Prostate gland (tissue), 2 donors: ENCODE data around the gene TBX4. TPM values are rescaled to one million over a fixed set of nuclear protein-coding genes. Genes with fewer than 3 reads are reported as not detected.

Experiments
- DNase-seq: peaks from one replicate; pipeline ENCODE4 v3.0.0-alpha.2; 2019; ENCODE audit warnings: low spot score
- H3K27ac ChIP-seq, 2 donors: fragments of 200-600 bp; sonication (generic); 2 replicates each; pipeline ENCODE4 v1.5.1; 2017 to 2019
- H3K27me3 ChIP-seq: fragments of 200-600 bp; sonication (generic); replicated peaks from 2 replicates; pipeline ENCODE4 v1.5.1; 2019; ENCODE audit not compliant: insufficient read depth
- H3K36me3 ChIP-seq, 2 donors: fragments of 200-600 bp; sonication (generic); 1 replicate in 1 of 2; 2 replicates in 1 of 2; pipeline versions ENCODE4 v1.5.1 to v1.8.1; 2017 to 2019
- H3K4me1 ChIP-seq: fragments of 200-600 bp; sonication (generic); replicated peaks from 2 replicates; pipeline ENCODE4 v1.5.1; 2019
- H3K4me3 ChIP-seq, 2 donors: fragments of 200-600 bp; sonication (generic); 2 replicates each; pipeline ENCODE4 v1.5.1; 2017 to 2019
- H3K9me3 ChIP-seq: fragments of 200-600 bp; sonication (generic); 2 replicates; pipeline ENCODE4 v1.5.1; 2017
- CTCF ChIP-seq, 4 experiments: fragments of 200-600 bp in 2 of 4; fragments of 450-650 bp in 2 of 4; sonication (generic) in 2 of 4; IDR thresholded peaks; 1 replicate in 3 of 4; 2 replicates in 1 of 4; pipeline ENCODE4 v1.5.1; 2016 to 2019; ENCODE audit warnings: antibody characterized with exemption in 4 of 4, mild to moderate bottlenecking in 2 of 4, moderate library complexity in 2 of 4
- POLR2A ChIP-seq: fragments of 450-650 bp; IDR thresholded peaks from one replicate; pipeline ENCODE4 v1.6.1; 2016; ENCODE audit warnings: antibody characterized with exemption, mild to moderate bottlenecking
- POLR2AphosphoS5 ChIP-seq: sonication (generic); formaldehyde crosslinking; IDR thresholded peaks from one replicate; pipeline ENCODE4 v1.6.1; 2017; ENCODE audit warnings: antibody characterized with exemption
- WGBS: methylation state at CpG from one replicate; pipeline ENCODE4 v1.1.5; 2018; 5-methylcytosine and 5-hydroxymethylcytosine counted together
- intact Hi-C: fragments of 100-400 bp; cut with DNase I; formaldehyde crosslinking; loops from one replicate; pipeline ENCODE4 v1.14.2; 2022
- total RNA-seq, 2 donors: library from RNA; depleted of rRNA; stranded (reverse); fragments of >200 nt; gene quantifications; one replicate each; pipeline ENCODE4 v1.1.0, GENCODE V29; 2016

TBX4 gene
- total RNA-seq, 2 donors from 2014 or later = 3.5 to 5.0 TPM

GRCh38 chr17:61479493-61480413 lies 27.5 kb downstream of the TBX4 start:
- 91% methylated on average over 25 of the region's 25 CpGs for WGBS
- DNase-seq = no peak
- H3K27me3 ChIP-seq = no peaks in the 10 kb centered on the region

GRCh38 chr17:61480414-61480807 lies 28.2 kb downstream of the TBX4 start:
- no peak for TF ChIP-seq CTCF (IDR thresholded peaks at IDR 0.05)
- TF ChIP-seq POLR2A = no peak
- TF ChIP-seq POLR2AphosphoS5 = no peak
- intact Hi-C loops = no loop called here
- 81% methylated on average over 5 of the region's 5 CpGs for WGBS

More at GRCh38 chr17:61479493-61480413, 27.5 kb downstream of the TBX4 start:
- H3K36me3 ChIP-seq = no peaks in the 10 kb centered on the region
- no peak overlapping the region for H3K4me3 ChIP-seq
- H3K4me1 ChIP-seq = no peaks in the 10 kb centered on the region
- intact Hi-C loops = no loop called here
- TF ChIP-seq CTCF (IDR thresholded peaks at IDR 0.05) = no peak
- TF ChIP-seq POLR2A = no peak
- TF ChIP-seq POLR2AphosphoS5 = no peak
- H3K9me3 ChIP-seq = no peaks in the 10 kb centered on the region
- H3K27ac ChIP-seq = no peak overlapping the region

GRCh38 chr17:61481421-61481820 lies 29.2 kb downstream of the TBX4 start:
- Histone ChIP-seq H3K36me3 (no peaks in the 10 kb centered on the region), H3K27me3 (no peaks in the 10 kb centered on the region), H3K9me3 (no peaks in the 10 kb centered on the region), H3K4me1 (no peaks in the 10 kb centered on the region), H3K4me3 (no peak overlapping the region), H3K27ac (no peak overlapping the region)
- no peak for TF ChIP-seq CTCF (IDR thresholded peaks at IDR 0.05)
- TF ChIP-seq POLR2A = no peak
- TF ChIP-seq POLR2AphosphoS5 = no peak
- 93% methylated on average over 5 of the region's 5 CpGs for WGBS
- no peak for DNase-seq
- intact Hi-C loops = no loop called here

More at GRCh38 chr17:61480414-61480807, 28.2 kb downstream of the TBX4 start:
- Histone ChIP-seq H3K4me1 (no peaks in the 10 kb centered on the region), H3K9me3 (no peaks in the 10 kb centered on the region), H3K27ac (no peak overlapping the region), H3K27me3 (no peaks in the 10 kb centered on the region), H3K4me3 (no peak overlapping the region), H3K36me3 (no peaks in the 10 kb centered on the region)
- no peak for DNase-seq

- H3K9me3 ChIP-seq = no peaks in the 10 kb centered on the region
- no peaks in the 10 kb centered on the region for H3K27me3 ChIP-seq
- H3K27ac ChIP-seq = no peak overlapping the region
- TF ChIP-seq POLR2AphosphoS5 (no peak), POLR2A (no peak), CTCF (IDR thresholded peaks at IDR 0.05) (no peak)
- no peaks in the 10 kb centered on the region for H3K36me3 ChIP-seq
- WGBS = 81% methylated on average over 4 of the region's 8 CpGs
- intact Hi-C loops = no loop called here
- no peaks in the 10 kb centered on the region for H3K4me1 ChIP-seq
- DNase-seq = no peak
- no peak overlapping the region for H3K4me3 ChIP-seq
Observed at GRCh38 chr17:61482467-61482866, 30.2 kb downstream of the TBX4 start.

GRCh38 chr17:61483778-61484116 lies 31.5 kb downstream of the TBX4 start:
- no peak for DNase-seq
- TF ChIP-seq POLR2AphosphoS5 (no peak), CTCF (IDR thresholded peaks at IDR 0.05) (no peak), POLR2A (no peak)
- no peak overlapping the region for H3K4me3 ChIP-seq
- no peaks in the 10 kb centered on the region for H3K9me3 ChIP-seq
- H3K4me1 ChIP-seq = no peaks in the 10 kb centered on the region
- intact Hi-C loops = no loop called here
- H3K36me3 ChIP-seq = no peaks in the 10 kb centered on the region
- no peak overlapping the region for H3K27ac ChIP-seq
- WGBS = 53% methylated on average over 2 of the region's 2 CpGs
- H3K27me3 ChIP-seq = no peaks in the 10 kb centered on the region
